ENCODE data around the gene CAMK2D. TPM values are rescaled to one million over a fixed set of nuclear protein-coding genes. Genes with fewer than 3 reads are reported as not detected.

CAMK2D gene
- polyA plus RNA-seq, 2 of the 4 experiments (the other 2 are of a cell fraction), result 19.1 to 59.9 TPM

DNA sequence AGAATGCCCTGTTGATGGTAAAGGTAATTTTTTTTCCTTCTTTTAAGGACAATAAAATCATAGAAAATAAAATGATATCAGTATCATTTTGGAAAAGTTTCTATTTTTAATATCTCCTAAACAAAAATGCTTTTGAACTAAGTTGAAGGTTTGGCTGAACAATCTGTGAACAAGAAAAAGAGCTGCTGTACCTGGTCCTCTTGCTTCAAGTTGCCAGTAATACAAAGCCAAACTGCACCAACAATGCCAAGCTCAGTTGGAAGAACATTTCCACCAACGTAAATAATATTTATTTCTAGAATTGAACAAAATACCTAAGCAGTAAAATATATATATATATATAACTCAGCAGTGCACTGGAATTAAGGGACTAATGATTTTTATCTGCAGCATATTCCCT lies 132.8 kb downstream of the CAMK2D start:
- Histone ChIP-seq H3K27ac (no peak overlapping the region), H3K4me1 (peaks cover 19% of the 10 kb centered on the region; the same call in 2 of the 3 replicates), H3K4me2 (peak overlapping the region; percentile 37; the same call in 2 of the 3 replicates), H3K4me3 (no peak overlapping the region), H3K9me3 (no peaks in the 10 kb centered on the region)
- ChIA-PET CTCF (no interaction called here), POLR2A (no interaction called here)
- TF ChIP-seq, protein P1, sequence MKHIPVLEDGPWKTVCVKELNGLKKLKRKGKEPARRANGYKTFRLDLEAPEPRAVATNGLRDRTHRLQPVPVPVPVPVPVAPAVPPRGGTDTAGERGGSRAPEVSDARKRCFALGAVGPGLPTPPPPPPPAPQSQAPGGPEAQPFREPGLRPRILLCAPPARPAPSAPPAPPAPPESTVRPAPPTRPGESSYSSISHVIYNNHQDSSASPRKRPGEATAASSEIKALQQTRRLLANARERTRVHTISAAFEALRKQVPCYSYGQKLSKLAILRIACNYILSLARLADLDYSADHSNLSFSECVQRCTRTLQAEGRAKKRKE (CRISPR knock-in tag; IDR thresholded peaks at IDR 0.05; ENCODE audit: low read depth), result no peak
- TF ChIP-seq, protein P2, sequence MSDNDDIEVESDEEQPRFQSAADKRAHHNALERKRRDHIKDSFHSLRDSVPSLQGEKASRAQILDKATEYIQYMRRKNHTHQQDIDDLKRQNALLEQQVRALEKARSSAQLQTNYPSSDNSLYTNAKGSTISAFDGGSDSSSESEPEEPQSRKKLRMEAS (IDR thresholded peaks at IDR 0.05), result no peak
- TF ChIP-seq SMC3 (IDR thresholded peaks at IDR 0.05), result no peak
- TF ChIP-seq POLR2AphosphoS2 (conservative IDR thresholded peaks at IDR 0.05; ENCODE audit: low read length), result no peak
- no peak for TF ChIP-seq EHMT2 (IDR thresholded peaks at IDR 0.05; ENCODE audit: low read depth)
- TF ChIP-seq FOSL2 (IDR thresholded peaks at IDR 0.05), result no peak
- TF ChIP-seq FOSL2 (CRISPR knock-in tag; IDR thresholded peaks at IDR 0.05), result no peak
- TF ChIP-seq, protein P3, sequence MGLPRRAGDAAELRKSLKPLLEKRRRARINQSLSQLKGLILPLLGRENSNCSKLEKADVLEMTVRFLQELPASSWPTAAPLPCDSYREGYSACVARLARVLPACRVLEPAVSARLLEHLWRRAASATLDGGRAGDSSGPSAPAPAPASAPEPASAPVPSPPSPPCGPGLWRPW (IDR thresholded peaks at IDR 0.05), result no peak
- TF ChIP-seq NFE2L2 (conservative IDR thresholded peaks at IDR 0.05; ENCODE audit: low read length), result no peak
- TF ChIP-seq, protein P4, sequence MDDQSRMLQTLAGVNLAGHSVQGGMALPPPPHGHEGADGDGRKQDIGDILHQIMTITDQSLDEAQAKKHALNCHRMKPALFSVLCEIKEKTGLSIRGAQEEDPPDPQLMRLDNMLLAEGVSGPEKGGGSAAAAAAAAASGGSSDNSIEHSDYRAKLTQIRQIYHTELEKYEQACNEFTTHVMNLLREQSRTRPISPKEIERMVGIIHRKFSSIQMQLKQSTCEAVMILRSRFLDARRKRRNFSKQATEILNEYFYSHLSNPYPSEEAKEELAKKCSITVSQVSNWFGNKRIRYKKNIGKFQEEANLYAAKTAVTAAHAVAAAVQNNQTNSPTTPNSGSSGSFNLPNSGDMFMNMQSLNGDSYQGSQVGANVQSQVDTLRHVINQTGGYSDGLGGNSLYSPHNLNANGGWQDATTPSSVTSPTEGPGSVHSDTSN (IDR thresholded peaks at IDR 0.05), result no peak
- TF ChIP-seq, protein P5, sequence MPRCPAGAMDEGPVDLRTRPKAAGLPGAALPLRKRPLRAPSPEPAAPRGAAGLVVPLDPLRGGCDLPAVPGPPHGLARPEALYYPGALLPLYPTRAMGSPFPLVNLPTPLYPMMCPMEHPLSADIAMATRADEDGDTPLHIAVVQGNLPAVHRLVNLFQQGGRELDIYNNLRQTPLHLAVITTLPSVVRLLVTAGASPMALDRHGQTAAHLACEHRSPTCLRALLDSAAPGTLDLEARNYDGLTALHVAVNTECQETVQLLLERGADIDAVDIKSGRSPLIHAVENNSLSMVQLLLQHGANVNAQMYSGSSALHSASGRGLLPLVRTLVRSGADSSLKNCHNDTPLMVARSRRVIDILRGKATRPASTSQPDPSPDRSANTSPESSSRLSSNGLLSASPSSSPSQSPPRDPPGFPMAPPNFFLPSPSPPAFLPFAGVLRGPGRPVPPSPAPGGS (IDR thresholded peaks at IDR 0.05), result no peak
- no peak for TF ChIP-seq NPAS2 (CRISPR knock-in tag; IDR thresholded peaks at IDR 0.05; ENCODE audit: borderline replicate concordance)
- TF ChIP-seq EP300 (IDR thresholded peaks at IDR 0.05), result no peak
- TF ChIP-seq ZC3H11A (IDR thresholded peaks at IDR 0.05), result no peak
- TF ChIP-seq TP53 (CRISPR knock-in tag; IDR thresholded peaks at IDR 0.05), result no peak
- 50% methylated on average over 1 of the region's 1 CpG for WGBS (ENCODE audit: missing lambda C conversion rate)
- DNase-seq (ENCODE audit: low read depth in 1 of 2, low spot score in 1 of 2) (no peak), ATAC-seq (no peak), FAIRE-seq (no peak)

DNA sequence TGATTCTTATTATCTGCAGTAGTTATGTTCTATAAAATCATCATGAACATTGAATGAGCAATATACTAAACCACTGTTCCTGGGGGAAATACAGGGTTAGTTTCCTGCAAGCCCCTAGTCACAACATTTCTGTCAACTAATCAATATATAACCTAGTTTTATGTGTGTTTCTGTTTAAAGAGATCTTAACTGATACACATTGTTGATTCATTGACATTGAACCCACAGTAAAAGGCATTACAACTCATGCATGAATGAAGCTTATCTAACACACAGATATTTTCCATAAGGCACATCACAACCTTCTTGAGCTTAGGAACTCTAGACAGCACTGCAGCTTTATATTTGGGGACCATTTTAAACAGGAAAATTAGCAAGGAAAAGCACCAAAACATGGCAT lies 134.2 kb downstream of the CAMK2D start:
- peaks cover 16% of the 10 kb centered on the region; the same call in 2 of the 3 replicates for H3K4me1 ChIP-seq
- H3K9me3 ChIP-seq, result no peaks in the 10 kb centered on the region
- TF ChIP-seq TP53 (CRISPR knock-in tag; IDR thresholded peaks at IDR 0.05) (no peak), ZNF302 (CRISPR knock-in tag; IDR thresholded peaks at IDR 0.05) (no peak), MYC (IDR thresholded peaks at IDR 0.05; ENCODE audit: borderline replicate concordance, low read length) (no peak), GATA3 (IDR thresholded peaks at IDR 0.05; ENCODE audit: borderline replicate concordance) (no peak), EHF (CRISPR knock-in tag; IDR thresholded peaks at IDR 0.05) (no peak), NR3C1 (IDR thresholded peaks at IDR 0.05) (no peak), RCOR1 (IDR thresholded peaks at IDR 0.05; ENCODE audit: low read depth, low read length) (no peak), JUNB (IDR thresholded peaks at IDR 0.05) (no peak), HOXA7 (CRISPR knock-in tag; IDR thresholded peaks at IDR 0.05) (no peak), BHLHE40 (IDR thresholded peaks at IDR 0.05; ENCODE audit: low read depth, low read length) (no peak), ZSCAN20 (CRISPR knock-in tag; IDR thresholded peaks at IDR 0.05) (no peak), JUN (IDR thresholded peaks at IDR 0.05) (no peak), MAZ (IDR thresholded peaks at IDR 0.05; ENCODE audit: borderline replicate concordance, low read depth, low read length) (no peak)
- TF ChIP-seq, protein P6, sequence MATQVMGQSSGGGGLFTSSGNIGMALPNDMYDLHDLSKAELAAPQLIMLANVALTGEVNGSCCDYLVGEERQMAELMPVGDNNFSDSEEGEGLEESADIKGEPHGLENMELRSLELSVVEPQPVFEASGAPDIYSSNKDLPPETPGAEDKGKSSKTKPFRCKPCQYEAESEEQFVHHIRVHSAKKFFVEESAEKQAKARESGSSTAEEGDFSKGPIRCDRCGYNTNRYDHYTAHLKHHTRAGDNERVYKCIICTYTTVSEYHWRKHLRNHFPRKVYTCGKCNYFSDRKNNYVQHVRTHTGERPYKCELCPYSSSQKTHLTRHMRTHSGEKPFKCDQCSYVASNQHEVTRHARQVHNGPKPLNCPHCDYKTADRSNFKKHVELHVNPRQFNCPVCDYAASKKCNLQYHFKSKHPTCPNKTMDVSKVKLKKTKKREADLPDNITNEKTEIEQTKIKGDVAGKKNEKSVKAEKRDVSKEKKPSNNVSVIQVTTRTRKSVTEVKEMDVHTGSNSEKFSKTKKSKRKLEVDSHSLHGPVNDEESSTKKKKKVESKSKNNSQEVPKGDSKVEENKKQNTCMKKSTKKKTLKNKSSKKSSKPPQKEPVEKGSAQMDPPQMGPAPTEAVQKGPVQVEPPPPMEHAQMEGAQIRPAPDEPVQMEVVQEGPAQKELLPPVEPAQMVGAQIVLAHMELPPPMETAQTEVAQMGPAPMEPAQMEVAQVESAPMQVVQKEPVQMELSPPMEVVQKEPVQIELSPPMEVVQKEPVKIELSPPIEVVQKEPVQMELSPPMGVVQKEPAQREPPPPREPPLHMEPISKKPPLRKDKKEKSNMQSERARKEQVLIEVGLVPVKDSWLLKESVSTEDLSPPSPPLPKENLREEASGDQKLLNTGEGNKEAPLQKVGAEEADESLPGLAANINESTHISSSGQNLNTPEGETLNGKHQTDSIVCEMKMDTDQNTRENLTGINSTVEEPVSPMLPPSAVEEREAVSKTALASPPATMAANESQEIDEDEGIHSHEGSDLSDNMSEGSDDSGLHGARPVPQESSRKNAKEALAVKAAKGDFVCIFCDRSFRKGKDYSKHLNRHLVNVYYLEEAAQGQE (IDR thresholded peaks at IDR 0.05), result no peak
- no peak overlapping the region for H3K4me2 ChIP-seq
- FAIRE-seq (no peak), ATAC-seq (no peak), DNase-seq (ENCODE audit: low read depth in 1 of 2, low spot score in 1 of 2) (no peak)
- H3K4me3 ChIP-seq, result no peak overlapping the region
- CTCF ChIA-PET, result no interaction called here
- POLR2A ChIA-PET, result no interaction called here
- H3K27ac ChIP-seq, result no peak overlapping the region

Measured in A549 (cell line).